NCI-H2196 (cell line): ENCODE results near the gene ZNF366.

ENCODE experiments used
- DNase-seq: peaks from one replicate; lab custom pipeline; 2025; ENCODE audit not compliant: unreplicated experiment; lab: John Stamatoyannopoulos, UW

The ZNF366 gene

DNA sequence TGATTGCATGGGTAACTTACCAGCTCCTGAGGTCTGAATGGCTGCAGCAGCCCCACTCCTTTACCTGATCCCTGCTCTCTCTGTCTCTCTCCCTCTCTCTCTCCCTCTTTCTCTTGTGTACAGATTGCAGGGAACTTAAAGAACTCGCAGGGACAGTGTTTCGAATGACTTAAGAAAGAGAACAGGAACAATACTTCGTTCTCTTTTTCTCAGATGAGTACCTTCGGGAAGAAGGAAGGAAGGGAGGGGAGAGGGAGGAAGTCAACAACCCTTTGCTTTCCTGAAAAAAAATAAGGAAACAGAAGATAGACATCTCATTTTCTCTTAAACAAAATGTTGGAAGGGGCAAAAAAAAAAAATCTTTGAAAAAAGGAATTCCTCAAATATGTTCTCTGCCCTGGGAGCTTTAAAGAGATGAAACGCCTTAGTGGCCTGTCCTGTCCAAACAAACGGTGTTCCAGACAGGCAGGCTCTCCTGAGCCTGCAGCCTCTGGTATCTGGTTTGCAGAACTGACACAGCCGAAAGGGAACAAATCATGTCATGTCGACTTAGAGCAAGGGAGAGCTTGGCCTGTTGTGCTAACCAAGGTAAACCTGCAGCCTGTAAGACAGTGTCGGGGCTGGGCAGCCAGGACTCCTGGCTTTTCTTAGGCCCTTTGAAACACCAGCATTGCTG lies at the start of gene ZNF366:
TSS of gene ZNF366 (minus strand) at position 180 of the 676 bp plus-strand sequence. CDS start 45,914 bp downstream, outside the sequence.
- DNase-seq = no peak

DNA sequence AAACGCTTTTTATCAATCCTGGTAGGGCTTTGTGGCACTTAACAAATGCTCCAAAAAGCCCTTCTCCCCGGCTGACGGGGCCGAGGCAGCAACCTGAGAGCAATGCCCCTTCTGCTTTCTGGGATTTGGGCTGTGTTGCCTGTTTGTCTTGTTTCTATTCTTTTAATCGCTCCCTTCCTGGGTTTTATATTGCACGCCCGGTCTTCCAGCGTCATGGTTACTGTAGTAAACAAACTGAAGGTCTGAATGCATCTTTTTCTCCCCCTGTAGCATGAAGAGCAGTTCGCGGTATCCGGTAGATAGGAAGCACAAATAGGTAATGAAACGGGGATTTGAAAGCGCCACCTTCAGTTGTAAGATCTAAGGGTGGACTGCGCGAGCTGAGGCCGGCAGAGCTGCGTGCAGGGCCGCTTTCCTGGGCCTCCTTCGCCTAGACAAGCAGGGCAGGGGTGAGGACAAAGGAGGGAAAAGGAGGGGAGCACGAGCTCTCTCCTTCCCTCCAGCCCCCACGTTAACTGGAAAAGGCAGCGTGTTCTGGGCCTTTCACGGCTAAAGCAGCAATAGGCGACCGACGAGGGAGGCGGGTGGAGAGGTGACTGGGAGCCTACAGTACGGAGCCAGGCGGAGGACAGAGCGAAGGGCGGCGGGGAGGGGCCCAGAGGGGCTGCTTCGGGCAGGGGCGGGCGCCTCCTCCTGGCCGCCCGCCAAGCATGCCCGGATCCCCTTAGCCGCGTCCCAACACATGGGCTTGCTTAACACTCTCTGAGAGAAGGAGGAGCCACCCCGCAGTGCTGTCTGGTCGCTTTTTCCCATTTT lies 49.3 kb upstream of the ZNF366 start:
- DNase-seq = no peak

- no peak for DNase-seq
Observed at GRCh38 chr5:72555871-72556270, 48.7 kb upstream of the ZNF366 start.

DNA sequence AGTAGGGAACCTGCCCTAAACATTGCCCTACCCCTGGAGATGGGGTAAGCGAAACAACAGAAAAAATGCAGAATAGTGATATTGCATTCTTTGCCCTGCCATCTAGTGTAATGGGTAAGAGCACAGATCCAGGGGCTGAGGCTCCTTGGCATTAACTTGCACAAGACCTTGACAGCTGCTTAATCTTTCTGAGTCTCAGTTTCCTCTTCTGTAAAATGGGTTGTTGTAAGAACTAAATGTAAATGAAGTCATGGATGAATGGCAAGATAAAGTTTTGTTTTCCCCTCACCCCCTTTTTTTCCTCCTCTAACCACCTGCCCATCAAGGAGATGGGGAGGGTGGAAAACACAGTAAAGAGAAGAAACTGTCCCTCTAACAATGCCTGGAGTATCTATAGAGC lies 47.7 kb upstream of the ZNF366 start:
- DNase-seq = no peak

DNA sequence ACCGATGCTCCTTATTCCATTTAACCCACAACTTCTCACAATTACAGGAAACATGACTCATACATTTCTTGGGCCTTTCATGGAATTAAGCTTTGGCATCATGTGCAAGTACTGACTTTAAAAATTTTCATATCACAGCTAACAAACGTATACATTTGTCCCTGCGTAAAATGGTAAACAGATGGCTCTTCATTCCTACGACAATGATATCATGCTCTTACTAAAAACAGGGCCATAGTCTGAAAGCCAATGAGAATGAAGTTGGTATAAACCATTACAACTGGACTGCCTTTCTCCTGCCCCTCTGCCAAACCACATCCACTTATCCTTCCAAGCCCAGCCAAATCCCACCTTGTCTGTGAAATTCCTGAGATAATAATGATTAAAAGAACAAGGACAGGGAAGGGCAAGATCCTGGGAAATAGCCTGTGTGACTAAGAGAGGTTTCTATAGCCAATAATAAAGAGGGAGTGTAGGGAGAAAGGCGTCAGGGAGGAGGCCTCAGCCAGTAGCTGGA lies 44.9 kb upstream of the ZNF366 start:
- no peak for DNase-seq

GRCh38 chr5:72550595-72550994 lies 43.4 kb upstream of the ZNF366 start:
- DNase-seq = no peak

DNA sequence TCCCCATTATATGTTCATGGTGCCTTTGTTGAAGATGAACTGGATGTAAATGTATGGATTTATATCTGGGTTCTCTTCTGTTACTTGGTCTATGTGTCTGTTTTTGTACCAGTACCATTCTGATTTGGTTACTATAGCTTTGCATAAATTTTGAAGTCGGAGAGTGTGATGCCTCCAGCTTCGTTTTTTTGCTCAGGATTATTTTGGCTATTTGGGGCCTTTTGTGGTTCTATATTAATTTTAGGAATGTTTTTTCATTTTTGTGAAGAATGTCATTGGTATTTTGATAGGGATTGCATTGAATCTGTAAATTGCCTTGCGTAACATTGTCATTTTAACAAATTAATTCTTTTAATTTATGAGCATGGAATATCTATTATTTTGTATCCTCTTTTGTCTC lies 36.6 kb upstream of the ZNF366 start:
- no peak for DNase-seq

- no peak for DNase-seq
Observed at GRCh38 chr5:72543365-72543764, 36.2 kb upstream of the ZNF366 start.

DNA sequence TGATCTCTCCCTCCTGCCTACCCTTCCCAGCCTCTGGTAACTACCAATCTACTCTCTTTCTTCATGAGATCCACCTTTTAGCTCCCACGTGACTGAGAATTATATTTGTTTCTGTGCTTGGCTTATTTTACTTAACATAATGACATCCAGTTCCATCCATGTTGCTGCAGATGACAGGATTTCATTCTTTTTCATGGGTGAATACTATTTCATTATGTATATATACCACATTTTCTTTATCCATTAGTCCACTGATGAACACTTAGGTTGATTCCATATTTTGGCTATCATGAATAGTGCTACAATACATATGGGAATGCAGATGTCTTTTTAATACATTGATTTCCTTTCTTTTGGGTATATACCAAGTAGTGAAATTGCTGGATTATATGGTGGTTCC lies 35.5 kb upstream of the ZNF366 start:
- no peak for DNase-seq

GRCh38 chr5:72541501-72542225 lies 34.5 kb upstream of the ZNF366 start:
- DNase-seq = no peak

DNA sequence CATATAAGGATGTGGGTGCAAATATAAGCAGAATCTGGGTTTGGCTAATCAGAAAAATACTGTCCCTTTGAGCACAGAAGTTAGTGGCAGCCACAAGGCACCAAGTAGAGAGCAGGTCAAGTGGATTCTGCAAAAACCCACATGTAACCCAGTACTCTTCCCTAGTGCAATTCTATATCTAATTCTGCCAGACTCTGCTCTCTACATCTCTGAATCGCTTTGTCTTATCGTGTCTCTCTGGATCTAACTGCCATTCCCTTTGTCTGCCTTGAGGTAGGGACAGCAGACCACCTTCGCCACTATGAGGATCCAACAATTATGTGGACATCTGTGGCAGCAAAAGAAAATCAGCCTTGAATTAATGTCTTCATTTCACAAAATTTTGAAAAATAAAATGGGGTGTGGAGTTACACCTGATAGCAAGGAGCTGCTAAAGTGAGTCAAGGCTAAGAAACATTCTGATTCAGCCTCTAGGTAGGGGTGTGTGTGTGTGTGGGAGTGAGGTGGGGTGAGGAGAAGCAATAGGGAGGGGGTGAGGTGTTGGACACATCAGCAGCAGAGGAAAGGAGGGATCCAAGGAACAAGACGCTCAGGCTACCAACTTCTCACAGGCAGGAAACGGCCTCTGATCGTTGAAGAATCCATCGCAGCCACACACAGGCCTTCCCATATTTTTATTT lies 33.7 kb upstream of the ZNF366 start:
- DNase-seq = no peak

GRCh38 chr5:72539726-72540125 lies 32.5 kb upstream of the ZNF366 start:
- DNase-seq = no peak

- no peak for DNase-seq
Observed at GRCh38 chr5:72539038-72539437, 31.8 kb upstream of the ZNF366 start.

DNA sequence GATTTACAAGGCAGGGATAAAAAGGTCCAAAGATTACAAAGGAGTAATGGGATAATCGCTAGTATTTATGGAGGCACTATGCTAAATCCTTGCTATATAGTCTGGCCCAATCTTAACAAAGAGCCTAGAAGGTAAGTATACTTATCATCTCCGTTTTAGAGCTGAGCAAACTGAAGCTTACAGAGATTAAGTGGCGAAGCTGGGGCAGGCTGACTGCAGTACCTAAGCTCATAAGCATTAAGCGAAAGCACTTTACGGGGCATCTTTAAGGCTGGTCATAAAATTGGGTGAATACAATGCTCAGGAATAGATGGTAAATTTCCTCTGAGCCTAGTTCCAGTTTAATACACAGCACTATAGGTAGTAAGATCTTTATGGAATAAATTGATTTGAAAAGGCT lies 30.0 kb upstream of the ZNF366 start:
- no peak for DNase-seq

GRCh38 chr5:72531496-72532190 lies 24.4 kb upstream of the ZNF366 start:
- no peak for DNase-seq

DNA sequence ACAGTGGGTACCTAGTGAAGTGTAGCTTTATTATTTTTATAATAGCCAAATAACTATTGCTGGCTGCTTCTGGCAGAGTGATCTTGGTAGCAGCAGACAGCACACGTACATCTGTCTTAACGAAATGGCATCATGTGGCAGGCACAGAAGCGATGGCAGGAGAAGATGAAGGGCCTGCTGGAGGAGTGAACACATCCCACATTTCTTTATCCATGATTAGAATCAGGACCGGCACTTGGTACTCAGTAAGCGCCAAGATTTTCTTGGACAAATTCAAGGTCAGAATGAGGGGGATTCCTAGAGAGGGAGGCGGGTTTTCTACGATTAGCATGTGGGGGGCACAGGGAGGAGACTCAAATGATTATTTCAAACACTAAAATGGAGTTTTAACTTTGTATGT lies 23.0 kb upstream of the ZNF366 start:
- no peak for DNase-seq

GRCh38 chr5:72529383-72529782 lies 22.2 kb upstream of the ZNF366 start:
- no peak for DNase-seq

- no peak for DNase-seq
Observed at GRCh38 chr5:72525816-72526215, 18.6 kb upstream of the ZNF366 start.

DNA sequence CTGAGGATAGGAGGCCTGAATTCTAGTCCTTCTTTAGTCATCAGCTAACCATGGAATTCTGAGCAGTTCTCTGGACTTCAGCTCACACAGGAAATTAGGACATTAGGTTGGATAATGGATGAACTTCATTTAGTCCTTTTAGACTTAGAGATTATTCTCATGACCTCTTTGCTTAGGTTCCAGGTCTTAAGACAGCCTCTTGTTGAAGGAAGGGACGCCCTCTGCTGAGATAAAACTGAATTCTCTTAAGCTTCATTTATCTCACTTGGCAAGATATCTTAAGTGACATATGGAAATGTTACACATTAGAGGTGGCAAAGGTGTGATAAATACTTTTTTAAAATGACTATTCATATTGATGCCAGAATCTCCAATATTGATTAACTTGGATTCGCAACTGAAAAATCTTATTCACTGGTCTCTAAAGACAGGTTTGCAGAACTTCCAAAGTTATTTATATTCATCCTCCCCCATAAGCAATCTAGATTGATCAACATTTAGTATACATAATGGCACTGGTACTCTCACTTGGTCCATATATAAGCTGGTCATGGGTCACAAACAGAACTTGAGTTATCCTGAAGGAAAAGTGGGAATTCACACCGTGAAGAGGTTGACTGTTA lies 16.9 kb upstream of the ZNF366 start:
- DNase-seq = peak; percentile 4

GRCh38 chr5:72522607-72523006 lies 15.4 kb upstream of the ZNF366 start:
- no peak for DNase-seq
